NK-92 (cell line): ENCODE data around the gene CUEDC1.
"Not testable (repeated sequence)": the region's sequence is repeated elsewhere in the genome, so short reads cannot be mapped to it uniquely, and the experiment has no call there.

Experiments used
- DNase-seq: peaks from one replicate; lab custom pipeline; 2025; ENCODE audit not compliant: unreplicated experiment; lab: John Stamatoyannopoulos, UW

Gene CUEDC1

DNA sequence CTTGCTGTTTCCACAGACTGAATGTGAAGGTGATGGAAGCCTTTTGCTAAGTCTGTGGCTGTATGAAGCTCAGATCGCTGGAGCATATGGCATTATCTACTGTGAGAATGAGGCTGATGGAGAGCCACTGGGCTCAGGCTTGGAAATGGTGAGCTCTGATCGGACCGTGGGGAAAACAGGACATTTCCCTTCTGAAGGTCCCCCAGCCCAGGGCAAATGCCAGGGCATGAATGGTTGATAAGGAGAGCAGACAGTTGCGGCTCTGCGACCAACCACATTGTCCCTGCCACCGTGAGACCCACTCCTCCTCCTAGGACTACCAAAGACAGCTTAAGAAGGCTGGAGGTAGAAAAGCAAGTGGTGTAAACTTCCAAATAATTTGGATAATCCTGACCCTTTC is 4.7 kb upstream of the CUEDC1 start:
- no peak for DNase-seq

DNA sequence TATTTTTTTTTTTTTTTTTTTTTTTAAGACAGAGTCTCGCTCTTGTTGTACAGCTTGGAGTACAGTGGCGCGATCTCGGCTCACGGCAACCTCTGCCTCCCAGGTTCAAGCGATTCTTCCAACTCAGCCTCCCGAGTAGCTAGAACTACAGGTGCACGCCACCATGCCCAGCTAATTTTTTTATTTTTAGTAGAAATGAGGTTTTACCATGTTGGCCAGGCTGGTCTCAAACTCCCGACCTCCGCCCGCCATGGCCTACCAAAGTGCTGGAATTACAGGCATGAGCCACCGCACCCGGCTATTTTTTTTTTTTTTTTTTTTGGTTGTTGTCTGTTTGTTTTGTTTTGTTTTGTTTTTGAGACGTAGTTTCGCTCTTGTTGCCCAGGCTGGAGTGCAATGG is 3.2 kb upstream of the CUEDC1 start:
- DNase-seq = not testable (repeated sequence)

DNA sequence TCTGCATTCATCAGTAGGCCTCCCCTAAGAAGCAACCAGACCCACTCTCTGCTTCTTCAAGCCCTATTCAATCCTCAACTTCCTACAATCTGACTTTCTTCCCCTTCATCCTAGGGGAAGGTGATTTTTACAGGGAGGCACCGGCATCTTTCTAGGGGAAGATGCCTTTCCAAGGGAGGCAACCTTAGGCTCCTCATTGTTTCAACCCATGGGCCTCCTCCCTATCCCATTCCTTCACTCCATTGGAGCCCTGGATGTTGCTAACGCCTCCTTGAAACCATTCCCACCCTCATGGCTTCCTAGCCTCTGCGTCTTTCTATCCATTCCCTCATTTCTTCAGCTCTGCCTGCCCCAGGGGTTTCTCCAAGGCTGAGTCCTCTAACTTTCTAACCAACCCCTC is 2.7 kb upstream of the CUEDC1 start:
- no peak for DNase-seq

DNA sequence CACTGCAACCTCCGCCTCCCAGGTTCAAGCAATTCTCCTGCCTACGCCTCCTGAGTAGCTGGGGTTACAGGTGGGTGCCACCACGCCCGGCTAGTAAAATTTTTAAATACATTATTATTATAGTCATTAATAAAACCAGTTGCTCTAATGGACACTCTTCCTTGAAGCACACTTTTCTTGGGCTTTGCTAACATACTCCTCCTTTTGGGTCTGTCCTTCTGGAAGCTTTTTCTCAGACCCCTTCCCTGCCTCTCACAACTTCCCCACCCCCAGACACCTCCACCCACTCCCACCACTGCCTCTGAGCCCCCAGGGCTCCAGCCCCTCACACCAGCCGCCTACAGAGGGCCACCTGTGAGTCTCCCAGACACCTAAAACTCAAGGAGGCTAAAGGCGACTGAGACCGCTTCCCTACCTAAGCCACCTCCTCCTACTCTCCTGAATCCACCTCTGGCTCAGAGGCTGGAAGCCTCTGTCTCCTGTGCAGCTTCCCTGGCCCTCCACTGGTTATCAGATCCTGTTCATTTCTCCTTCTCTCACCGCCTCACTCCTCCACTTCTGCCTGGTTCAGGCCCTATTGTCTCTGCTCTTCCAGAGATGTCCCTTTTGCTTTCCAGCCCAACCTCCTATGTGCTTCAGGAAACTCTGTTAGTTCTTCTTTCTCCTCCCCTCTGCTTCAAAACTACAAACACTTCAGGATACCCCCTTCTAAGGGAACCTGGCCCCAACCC is 2.1 kb upstream of the CUEDC1 start:
- no peak for DNase-seq

DNA sequence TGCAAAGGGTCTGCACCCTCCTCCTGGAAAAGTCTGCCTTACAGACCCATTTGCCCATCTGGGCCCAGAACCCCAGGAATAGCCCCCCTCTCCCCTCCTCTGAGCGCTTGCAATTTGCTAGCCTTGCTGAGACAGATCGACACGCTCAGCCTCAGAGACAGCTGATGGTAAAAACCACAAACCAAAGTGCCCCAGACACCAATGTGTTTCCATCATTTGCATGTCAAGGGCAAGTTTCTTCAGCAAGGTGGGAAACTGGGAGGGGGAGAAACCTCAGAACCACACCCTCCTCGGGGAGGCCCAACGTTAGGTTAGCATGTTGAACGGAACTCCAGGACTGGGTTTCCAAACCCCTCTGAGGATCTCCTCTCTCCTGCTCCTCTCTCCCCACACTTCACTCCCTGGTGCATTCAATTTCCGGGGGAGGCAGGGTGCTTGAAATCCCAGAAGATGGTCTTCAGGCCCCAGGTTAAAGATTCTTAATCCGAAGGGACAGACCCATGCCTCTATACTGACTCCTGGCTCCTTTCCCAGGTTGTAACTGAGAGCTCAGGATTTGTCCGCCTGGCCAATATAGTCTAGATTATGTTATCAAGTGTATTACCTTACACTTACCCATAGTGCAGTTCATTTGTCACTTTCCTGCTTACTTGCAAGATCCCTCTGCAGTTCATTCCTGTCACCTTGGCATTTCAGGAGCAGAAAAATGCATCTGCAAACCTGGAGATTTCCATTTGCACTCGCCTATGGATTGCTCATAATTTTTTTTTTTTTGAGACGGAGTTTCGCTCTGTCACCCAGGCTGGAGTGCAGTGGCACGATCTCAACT is 1.3 kb upstream of the CUEDC1 start:
- no peak for DNase-seq

DNA sequence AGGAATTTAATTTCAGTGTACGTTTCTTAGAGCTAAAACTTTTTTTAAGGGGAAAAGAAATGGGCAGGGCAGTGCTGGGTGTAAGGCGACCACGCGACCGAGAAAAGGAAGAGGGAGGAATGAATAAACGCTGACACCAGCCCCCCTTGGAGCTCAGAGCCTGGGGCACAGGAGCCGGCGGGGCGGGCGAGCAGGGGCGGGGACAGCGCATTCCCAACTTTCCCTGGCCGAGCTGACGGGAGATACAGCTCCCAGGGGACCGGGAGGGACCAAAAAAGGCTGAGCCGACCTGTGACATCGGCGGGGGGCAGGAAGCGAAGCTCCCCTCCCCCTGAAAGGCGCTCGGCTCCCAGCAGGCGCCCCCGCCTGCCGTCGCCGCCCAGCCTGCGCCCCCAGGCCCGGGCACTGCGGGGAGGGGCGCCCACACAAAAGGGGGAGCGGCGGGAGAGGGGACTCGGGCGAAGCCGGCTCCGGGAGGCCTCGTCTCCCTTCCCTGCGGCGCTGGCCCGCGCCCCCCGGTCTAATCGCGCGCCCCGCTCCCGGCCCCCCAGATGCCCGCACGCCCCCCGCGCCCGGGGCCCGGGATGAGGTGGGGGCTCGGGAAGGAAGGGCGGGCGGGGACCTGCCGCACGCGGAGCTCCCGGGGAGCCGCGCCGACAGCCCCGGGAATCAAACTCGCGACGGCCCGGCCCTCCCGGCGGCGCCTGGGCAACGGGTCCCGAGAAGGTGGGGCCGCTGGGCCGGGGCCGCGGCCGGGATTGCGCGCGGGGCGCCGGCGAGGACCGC is 622 bp downstream of the CUEDC1 start:
- DNase-seq = no peak

DNA sequence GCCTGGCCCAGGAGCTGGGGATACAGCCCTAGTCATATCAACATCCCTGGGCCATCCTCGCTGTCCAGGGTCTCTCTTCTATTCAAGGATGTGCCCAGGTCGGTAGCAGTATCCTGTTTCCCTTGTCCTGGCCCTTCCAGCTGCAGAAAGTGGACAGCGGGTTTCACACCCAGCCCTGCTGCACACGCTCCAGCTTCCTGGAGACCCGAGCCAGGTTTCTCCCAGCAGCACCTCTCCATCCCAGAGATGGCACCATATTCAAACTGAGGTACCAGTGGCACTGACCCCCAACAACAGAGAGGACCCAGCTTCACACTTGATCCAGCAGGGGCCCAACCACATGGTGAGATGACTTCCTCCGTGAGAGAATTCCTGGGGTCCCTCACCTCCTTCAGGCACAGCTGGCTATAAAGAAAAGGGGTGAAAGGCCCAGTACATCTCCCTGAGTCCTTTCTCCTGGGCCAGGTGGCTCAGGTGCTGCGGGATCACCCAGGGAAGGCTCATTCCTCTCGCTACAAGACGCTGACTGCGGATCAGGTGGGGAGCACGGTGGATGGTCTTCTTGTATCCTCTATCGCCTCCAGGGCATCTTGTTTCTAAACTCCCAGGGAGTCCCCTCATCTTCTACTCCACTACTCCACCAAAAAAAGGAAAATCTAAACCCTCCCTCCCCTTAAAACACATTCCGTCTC is 1.4 kb downstream of the CUEDC1 start:
- DNase-seq = no peak

DNA sequence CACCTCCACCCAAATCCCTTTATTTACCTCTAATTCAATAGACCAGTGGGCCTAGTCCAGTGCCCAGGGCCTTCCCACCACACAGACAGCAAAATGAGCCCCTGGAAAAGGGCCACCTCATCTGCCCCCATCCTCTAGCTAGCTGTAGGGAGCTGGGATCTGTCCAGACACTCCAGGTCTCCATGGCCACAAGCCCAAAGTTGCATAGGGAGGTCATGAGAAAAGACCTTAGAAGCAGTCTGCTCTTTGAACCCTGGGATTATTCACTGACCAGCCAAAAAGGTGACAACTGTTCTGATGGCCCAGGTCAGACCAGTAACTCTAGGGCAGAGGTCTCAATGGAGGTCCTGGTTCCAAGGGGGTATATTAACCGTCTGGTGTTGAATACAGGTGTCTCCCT is 2.0 kb downstream of the CUEDC1 start:
- DNase-seq = no peak

DNA sequence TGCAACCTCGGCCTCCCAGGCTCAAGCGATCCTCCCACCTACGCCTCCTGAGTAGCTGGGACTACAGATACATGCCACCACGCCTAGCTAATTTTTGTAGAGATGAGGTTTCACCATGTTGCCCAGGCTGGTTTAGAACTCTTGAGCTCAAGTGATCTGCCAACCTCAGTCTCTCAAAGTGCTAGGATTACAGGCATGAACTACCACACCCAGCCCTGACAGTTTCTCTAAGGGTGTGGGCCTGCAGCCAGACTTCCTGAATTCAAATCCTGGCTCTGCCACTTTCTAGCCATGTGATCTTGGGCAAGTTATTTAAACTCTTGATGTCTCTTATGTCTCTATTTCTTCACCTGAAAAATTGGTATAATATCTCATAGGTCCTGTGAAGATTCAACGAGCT is 5.6 kb downstream of the CUEDC1 start:
- DNase-seq = no peak

DNA sequence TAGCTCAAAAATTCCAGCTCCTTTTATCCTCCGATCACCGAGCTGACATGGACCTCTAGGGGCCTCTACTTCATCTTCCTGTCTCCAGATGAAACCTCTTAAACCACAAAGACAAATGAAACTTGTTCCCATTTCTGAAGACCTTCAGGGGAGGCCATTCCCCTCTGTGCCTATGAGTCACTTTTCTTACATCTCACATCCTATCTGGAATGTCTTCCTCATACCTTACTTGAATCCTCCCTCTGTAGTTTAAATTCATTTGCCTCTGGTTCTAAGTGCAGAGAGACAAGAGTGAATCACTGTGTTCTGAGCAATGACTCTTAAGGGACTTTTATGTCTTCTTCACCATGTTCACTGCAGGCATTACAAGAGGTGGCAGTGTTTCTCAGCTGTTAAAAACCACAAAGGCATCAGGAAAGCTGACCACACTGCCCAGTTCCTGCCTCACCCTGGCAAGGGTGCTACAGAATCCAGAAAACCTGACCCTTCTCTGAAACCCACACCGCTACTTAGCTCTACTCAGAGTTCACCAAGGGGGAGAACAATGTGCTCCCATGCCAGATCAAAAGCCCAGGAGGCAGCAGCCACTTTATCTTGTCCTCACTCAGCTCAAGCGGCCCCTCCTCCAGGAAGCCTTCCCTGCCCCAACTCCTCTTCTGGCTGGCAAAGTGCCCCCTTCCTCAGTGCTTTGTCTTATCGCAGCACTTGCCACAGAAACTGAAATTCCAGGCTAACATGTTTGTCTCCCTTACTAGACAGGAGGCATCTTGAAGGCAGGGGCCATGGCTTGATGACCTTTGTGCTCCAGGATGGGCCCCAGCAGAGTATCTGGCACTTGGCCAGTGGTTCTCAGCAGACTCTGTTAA is 6.4 kb downstream of the CUEDC1 start:
- DNase-seq = no peak

DNA sequence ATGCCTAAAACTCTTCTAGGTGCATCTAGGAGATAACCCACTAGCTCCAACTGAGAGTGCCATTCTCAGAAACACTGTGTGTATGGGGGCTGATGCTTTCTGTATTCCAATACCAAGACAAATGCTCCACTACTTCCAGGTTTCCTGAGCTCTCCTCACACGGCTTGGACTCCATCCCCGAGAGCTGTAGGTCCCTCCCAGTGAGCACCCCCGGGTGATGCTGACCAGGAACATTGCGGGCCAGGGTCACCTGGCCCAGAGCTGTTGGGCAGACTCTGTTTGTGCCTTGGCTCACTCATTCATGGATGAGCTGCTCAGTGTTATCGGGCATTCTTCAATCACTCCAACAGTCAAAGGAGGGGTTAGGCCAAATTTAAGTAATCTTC is 7.0 kb downstream of the CUEDC1 start:
- no peak for DNase-seq

DNA sequence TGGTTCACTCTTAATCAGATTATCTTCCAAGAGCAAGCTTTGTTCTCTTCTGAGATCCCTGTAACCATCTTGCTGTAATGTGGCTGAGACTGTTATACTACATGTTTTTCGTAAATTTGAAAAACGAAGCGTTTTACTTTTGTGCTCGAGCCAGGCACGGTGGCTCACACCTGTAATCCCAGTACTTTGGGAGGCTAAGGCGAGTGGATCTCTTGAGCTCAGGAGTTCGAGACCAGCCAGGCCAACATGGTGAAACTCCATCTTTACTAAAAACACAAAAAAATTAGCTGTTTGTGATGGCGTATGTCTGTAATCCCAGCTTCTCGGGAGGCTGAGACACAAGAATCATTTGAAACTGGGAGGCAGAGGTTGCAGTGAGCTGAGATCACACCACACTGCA is 7.8 kb downstream of the CUEDC1 start:
- no peak for DNase-seq

DNA sequence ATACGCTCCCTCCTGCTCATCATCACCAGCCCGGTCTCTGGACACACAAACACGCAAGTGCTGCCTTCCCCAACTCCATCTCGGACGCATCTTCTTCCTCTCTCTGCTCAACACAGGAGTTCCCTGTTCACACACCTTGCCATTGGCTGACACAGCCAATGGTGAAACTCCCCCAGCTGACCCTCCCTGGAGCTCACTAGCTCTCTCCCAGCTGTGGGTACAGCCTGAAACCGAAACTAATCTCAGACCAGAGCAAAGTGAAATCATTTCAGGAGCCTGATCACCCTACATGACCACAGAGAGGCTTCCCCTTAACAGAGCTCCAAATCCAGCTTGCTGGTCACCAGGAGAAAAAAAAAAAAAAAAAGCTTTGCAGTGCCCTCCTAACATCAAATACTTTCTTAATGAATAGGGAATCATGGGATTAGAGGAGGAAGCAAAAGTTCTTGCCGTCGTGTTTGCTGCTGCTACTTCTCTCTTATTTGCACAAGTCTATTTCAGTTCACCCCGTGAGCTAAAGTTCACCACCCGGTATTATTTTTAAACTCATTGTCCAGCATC is 8.3 kb downstream of the CUEDC1 start:
- no peak for DNase-seq

DNA sequence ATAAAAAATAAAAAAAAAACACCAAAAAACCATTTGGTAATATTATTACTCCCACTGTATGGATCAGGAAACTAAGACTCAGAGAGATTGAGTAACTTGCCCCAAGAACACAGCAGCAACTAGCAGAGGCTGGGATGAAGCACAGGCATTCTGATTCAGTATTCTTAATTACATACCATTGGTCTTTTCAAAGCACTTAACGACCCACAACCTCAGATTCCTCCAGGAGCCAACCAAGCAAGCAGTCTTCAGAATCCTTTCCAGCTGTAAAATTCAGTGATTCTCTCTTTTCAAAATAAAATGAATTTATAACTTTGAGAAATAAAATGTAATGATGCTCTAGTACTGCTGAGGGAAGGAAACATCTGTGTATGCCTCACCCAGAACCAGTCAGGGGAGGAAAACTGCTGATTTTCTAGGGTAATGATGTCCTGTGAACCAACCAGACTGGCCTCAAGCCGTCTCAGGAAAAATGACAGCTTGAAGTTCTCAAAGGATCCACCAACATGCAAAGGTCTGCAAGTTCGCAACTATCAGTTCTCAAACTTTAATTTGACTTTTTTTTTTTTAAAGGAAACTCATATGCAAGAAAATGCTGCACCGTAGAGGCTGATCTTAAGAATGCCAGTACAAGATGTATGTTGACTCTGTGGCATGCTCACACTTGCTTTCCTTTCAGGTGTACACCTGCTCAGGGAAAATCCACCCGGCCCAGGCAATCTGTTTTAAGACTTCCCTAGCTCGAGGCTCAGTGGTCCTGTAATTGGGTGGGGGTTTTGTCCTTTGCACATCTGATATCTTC is 9.0 kb downstream of the CUEDC1 start:
- no peak for DNase-seq

DNA sequence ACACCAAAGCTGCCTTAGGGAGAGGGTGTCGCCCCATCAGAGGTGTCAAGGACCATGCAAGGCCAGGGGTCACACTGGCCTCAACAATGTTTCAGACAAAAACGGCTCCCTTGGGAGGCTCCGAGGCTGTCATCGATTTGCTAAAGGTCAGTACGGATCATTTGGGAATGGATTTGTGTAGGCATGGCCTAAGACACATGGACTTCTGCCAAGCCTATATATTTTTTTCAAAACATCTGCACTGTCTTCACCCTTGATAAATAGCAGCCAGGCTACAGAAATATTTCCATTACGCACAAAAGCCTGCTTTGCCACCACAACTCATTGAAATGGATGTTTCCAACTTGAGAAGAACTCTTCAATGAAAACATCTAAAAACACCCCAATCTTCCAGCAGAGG is 10.3 kb downstream of the CUEDC1 start:
- no peak for DNase-seq

DNA sequence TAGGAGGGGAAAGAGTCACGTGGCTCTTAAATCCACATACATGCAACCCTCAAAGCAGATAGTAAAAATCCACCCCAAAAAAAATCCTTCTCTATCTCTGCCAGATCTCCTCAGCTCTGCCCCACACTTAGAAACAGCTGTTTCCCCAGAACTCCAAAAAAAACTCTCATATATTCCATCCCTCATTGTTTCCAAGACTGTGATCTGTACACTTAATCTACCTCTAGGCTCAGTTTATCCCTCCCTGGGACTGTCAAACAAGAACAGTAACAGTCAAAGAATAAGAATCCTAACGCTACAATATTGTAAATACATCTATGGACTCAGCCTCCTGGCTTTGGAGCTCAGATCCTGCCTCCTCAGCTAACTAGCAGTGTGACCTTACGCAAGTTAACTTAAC is 11.6 kb downstream of the CUEDC1 start:
- no peak for DNase-seq

DNA sequence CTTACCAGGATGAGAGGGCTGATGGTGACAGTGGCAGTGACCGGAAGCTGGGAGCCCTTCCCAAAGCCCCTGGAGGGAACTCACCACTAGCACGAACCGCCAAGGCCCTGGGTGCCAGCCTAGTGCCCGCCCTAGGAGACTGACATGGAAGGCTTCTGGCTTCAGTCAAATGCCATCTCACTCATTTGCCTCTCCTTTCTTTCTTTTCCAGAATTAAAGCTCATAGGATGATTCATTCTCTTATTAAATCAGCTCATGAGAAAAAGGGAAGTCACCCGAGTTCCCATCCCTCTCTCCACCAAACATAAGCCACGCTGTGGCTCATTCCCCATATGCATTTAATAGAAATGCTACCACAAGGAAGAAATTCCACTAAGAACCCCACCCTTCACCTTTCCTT is 12.1 kb downstream of the CUEDC1 start:
- no peak for DNase-seq

DNA sequence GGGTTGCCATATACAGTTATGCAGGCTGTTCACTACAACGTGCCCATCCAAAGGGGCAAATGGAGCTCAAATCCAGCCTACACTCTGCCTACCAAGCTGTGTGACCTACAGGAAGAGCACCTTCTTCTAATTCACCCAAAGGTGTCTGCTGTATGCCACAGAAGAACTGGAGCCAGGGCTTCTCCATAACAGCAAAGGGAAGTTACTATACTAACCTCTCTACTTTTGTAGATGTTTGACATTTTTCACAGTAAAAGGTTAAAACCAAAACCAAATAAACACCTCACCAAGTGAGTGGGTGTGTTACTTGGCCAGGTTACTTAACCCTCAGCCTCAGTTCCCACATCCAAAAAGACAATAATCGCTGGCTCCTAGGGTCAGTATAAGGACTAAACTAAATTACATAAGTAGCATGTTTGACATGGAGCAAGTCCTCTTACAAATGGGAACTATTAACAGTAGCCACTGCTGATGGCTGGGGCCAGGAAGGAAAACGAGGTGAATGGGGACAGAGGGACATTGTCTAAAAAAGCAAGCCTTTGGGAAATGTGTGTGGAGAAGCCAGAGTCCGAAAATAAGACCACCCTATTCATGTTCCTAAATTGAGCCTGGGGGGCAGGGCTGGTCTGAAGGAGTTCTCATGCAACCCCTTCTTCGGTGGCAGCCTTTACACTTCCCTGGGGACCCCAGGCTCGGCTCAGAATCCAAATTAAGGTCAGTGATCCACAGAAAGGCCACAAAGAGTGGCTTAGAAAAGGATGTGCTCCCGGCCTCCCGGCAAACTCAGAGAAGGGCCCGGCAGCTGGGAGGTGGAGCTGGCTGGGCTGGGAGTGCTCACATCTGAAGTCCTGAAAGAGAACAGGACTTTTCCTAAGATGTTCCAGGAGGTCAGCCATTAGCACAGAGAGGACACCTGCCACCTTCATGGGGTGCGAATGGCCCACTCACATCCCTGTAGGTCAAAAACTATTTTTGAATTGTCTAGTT is 13.5 kb downstream of the CUEDC1 start:
- no peak for DNase-seq
